GM06990 (cell line): ENCODE measurements around the gene TRPV2.

Experiments used
- DNase-seq: peaks from one replicate; pipeline ENCODE4 v3.0.0-alpha.2; 2011; ENCODE audit not compliant: insufficient read length; ENCODE audit errors: extremely low read depth
- H3K27me3 ChIP-seq: replicated peaks from 2 replicates; pipeline ENCODE4 v1.6.0; 2011; ENCODE audit warnings: low read length; ENCODE audit not compliant: control insufficient read depth, insufficient read depth
- H3K36me3 ChIP-seq: 2 replicates; pipeline ENCODE4 v1.5.1; 2011; ENCODE audit warnings: low read length; ENCODE audit not compliant: control insufficient read depth, insufficient read depth
- H3K4me3 ChIP-seq: replicated peaks from 2 replicates; pipeline ENCODE4 v1.5.1; 2011; ENCODE audit warnings: low read depth, mild to moderate bottlenecking, control low read depth, low read length
- CTCF ChIP-seq: IDR thresholded peaks from 2 replicates; pipeline ENCODE4 v1.5.1; 2011; ENCODE audit warnings: low read length, control low read depth, mild to moderate bottlenecking, inconsistent platforms; ENCODE audit not compliant: insufficient read depth, poor library complexity, severe bottlenecking

Gene TRPV2

DNA sequence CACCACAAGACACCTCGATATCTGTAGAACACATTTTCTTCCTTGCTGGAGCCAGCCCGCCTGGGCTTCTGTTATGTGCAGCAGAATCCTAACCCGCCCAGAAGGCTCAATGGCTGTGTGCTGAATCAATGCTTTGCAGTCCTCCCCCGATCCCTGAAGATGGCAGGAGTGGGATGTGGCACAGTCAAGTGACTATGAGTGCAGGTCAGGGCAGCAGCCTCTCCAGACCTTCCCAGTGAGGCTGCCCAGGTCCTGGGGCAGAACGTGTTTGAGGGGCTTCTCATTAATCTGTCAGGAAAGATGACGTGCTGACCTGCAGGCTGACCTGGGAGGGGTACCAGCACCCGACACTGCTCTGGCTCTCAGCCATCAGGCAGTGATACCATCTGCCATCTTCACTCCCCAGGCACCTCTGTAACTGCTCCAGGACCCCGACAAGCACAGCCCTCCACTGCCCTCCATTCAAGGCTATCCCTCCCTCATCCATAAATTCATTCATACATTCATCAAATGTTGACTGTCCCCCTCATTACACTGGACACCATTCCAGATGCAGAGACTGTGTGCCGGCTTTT, 41.5 kb downstream of the TRPV2 start:
- Histone ChIP-seq H3K27me3 (no peaks in the 10 kb centered on the region), H3K36me3 (no peaks in the 10 kb centered on the region; the same call in 1 of the 2 replicates), H3K4me3 (no peak overlapping the region)
- TF ChIP-seq CTCF = no peak
- no peak for DNase-seq

- Histone ChIP-seq H3K27me3 (no peaks in the 10 kb centered on the region), H3K36me3 (no peaks in the 10 kb centered on the region; the same call in 1 of the 2 replicates), H3K4me3 (no peak overlapping the region)
- no peak for TF ChIP-seq CTCF
- DNase-seq = no peak
Measured at GRCh38 chr17:16459271-16459670, 43.9 kb downstream of the TRPV2 start.

GRCh38 chr17:16459855-16460550, 44.6 kb downstream of the TRPV2 start:
- TF ChIP-seq CTCF = no peak
- no peak overlapping the region for H3K4me3 ChIP-seq
- no peaks in the 10 kb centered on the region for H3K27me3 ChIP-seq
- DNase-seq = no peak
- no peaks in the 10 kb centered on the region; the same call in 1 of the 2 replicates for H3K36me3 ChIP-seq

DNA sequence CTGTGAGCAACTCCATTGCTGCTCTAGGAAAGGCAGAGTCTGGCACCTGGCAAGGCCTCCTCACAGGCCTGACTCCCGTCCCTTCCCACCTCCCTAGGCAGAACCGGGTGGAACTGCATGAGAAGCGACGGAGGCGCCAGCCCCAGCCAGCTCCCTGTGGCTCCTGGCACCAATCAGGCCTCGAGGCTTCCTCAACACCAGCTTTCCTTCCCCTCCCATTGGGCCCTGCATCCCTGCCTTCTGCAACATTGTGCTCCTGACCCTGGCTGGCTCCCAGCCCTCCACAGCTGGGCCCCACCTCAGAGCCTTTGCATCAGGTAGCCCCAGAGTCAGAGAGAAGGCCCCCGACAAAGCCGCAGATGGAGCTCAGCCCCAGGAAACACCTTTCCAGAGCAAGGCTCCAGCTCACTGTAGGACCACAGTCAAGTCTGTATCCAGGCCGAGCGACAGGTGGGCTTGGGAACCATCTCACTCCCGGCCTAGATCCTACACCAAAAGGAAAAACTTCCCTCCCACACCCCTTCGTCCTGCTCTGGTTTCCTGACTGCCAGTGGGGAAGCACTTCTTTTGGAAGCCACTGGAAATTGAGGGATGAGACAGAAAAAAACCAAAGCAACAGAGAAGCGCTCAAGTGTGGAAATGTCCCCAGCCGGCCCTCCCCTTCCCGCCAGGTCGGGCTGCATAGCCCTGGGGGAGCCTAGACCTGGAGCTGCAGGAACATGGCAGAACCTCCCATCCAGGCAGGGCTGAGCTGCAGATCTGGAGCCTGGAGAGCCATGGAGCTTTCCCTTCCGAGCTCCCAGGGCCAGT, 45.6 kb downstream of the TRPV2 start:
- DNase-seq = no peak
- no peak overlapping the region for H3K4me3 ChIP-seq

GRCh38 chr17:16461606-16461866, 46.2 kb downstream of the TRPV2 start:
- TF ChIP-seq CTCF = no peak
- no peak for DNase-seq
- no peaks in the 10 kb centered on the region for H3K27me3 ChIP-seq
- H3K36me3 ChIP-seq = no peaks in the 10 kb centered on the region; the same call in 1 of the 2 replicates
- no peak overlapping the region for H3K4me3 ChIP-seq

More for the DNA sequence above, 45.6 kb downstream of the TRPV2 start:
- H3K27me3 ChIP-seq = no peaks in the 10 kb centered on the region
- TF ChIP-seq CTCF = no peak
- no peaks in the 10 kb centered on the region; the same call in 1 of the 2 replicates for H3K36me3 ChIP-seq
